ENCODE data around the gene POLR3B.

Gene POLR3B

GRCh38 chr12:106511365-106511764 lies 153.8 kb downstream of the POLR3B start:
- no peak for TF ChIP-seq CTCF (IDR thresholded peaks at IDR 0.05; ENCODE audit: insufficient read depth, low read length, poor library complexity, severe bottlenecking)
- Histone ChIP-seq H3K27me3 (replicated peaks; ENCODE audit: control insufficient read depth, insufficient read depth, low read length) (no peaks in the 10 kb centered on the region), H3K4me3 (replicated peaks; ENCODE audit: low read depth, low read length) (no peak overlapping the region), H3K36me3 (ENCODE audit: control insufficient read depth, insufficient read depth, low read length) (no peaks in the 10 kb centered on the region)
- DNase-seq (ENCODE audit: extremely low read depth, insufficient read length), result no peak

- Histone ChIP-seq H3K36me3 (ENCODE audit: control insufficient read depth, insufficient read depth, low read length) (no peaks in the 10 kb centered on the region), H3K27me3 (replicated peaks; ENCODE audit: control insufficient read depth, insufficient read depth, low read length) (no peaks in the 10 kb centered on the region), H3K4me3 (replicated peaks; ENCODE audit: low read depth, low read length) (no peak overlapping the region)
- no peak for TF ChIP-seq CTCF (IDR thresholded peaks at IDR 0.05; ENCODE audit: insufficient read depth, low read length, poor library complexity, severe bottlenecking)
- DNase-seq (ENCODE audit: extremely low read depth, insufficient read length), result no peak
Measured at GRCh38 chr12:106517314-106517713, 159.8 kb downstream of the POLR3B start.

GRCh38 chr12:106519607-106520021 lies 162.1 kb downstream of the POLR3B start:
- no peak overlapping the region for H3K4me3 ChIP-seq (replicated peaks; ENCODE audit: low read depth, low read length)
- no peak for DNase-seq (ENCODE audit: extremely low read depth, insufficient read length)
- no peaks in the 10 kb centered on the region for H3K27me3 ChIP-seq (replicated peaks; ENCODE audit: control insufficient read depth, insufficient read depth, low read length)
- TF ChIP-seq CTCF (IDR thresholded peaks at IDR 0.05; ENCODE audit: insufficient read depth, low read length, poor library complexity, severe bottlenecking), result no peak
- H3K36me3 ChIP-seq (ENCODE audit: control insufficient read depth, insufficient read depth, low read length), result no peaks in the 10 kb centered on the region

- no peak overlapping the region for H3K4me3 ChIP-seq (replicated peaks; ENCODE audit: low read depth, low read length)
- H3K27me3 ChIP-seq (replicated peaks; ENCODE audit: control insufficient read depth, insufficient read depth, low read length), result no peaks in the 10 kb centered on the region
- no peak for DNase-seq (ENCODE audit: extremely low read depth, insufficient read length)
- no peaks in the 10 kb centered on the region for H3K36me3 ChIP-seq (ENCODE audit: control insufficient read depth, insufficient read depth, low read length)
- TF ChIP-seq CTCF (IDR thresholded peaks at IDR 0.05; ENCODE audit: insufficient read depth, low read length, poor library complexity, severe bottlenecking), result no peak
Measured at GRCh38 chr12:106521901-106522300, 164.4 kb downstream of the POLR3B start.

GRCh38 chr12:106522708-106523107 lies 165.2 kb downstream of the POLR3B start:
- TF ChIP-seq CTCF (IDR thresholded peaks at IDR 0.05; ENCODE audit: insufficient read depth, low read length, poor library complexity, severe bottlenecking), result no peak
- H3K27me3 ChIP-seq (replicated peaks; ENCODE audit: control insufficient read depth, insufficient read depth, low read length), result no peaks in the 10 kb centered on the region
- H3K4me3 ChIP-seq (replicated peaks; ENCODE audit: low read depth, low read length), result no peak overlapping the region
- no peak for DNase-seq (ENCODE audit: extremely low read depth, insufficient read length)
- no peaks in the 10 kb centered on the region for H3K36me3 ChIP-seq (ENCODE audit: control insufficient read depth, insufficient read depth, low read length)

- Histone ChIP-seq H3K36me3 (ENCODE audit: control insufficient read depth, insufficient read depth, low read length) (no peaks in the 10 kb centered on the region), H3K4me3 (replicated peaks; ENCODE audit: low read depth, low read length) (no peak overlapping the region), H3K27me3 (replicated peaks; ENCODE audit: control insufficient read depth, insufficient read depth, low read length) (no peaks in the 10 kb centered on the region)
- TF ChIP-seq CTCF (IDR thresholded peaks at IDR 0.05; ENCODE audit: insufficient read depth, low read length, poor library complexity, severe bottlenecking), result no peak
- DNase-seq (ENCODE audit: extremely low read depth, insufficient read length), result no peak
Measured at GRCh38 chr12:106527356-106527755, 169.8 kb downstream of the POLR3B start.
